Right lobe of liver (tissue), 4 donors: ENCODE data around the gene FAR2.

Experiments
- CTCF ChIP-seq, 4 donors: fragments of 200-600 bp in 3 of 4; fragments of 450-650 bp in 1 of 4; IDR thresholded peaks; one replicate each; pipeline versions ENCODE4 v1.5.1 to v1.8.0; 2016 to 2022; ENCODE audit warnings: antibody characterized with exemption in 4 of 4, mild to moderate bottlenecking in 2 of 4
- POLR2A ChIP-seq: fragments of 450-650 bp; IDR thresholded peaks from one replicate; pipeline ENCODE4 v1.6.1; 2017; ENCODE audit warnings: antibody characterized with exemption, mild to moderate bottlenecking
- donor health status: DM: no; HTN: no; CAD: no.
- donor health status: DM: no; HTN: no; CAD: no.
- donor health status: DM: no; HTN: yes; CAD: no.

DNA sequence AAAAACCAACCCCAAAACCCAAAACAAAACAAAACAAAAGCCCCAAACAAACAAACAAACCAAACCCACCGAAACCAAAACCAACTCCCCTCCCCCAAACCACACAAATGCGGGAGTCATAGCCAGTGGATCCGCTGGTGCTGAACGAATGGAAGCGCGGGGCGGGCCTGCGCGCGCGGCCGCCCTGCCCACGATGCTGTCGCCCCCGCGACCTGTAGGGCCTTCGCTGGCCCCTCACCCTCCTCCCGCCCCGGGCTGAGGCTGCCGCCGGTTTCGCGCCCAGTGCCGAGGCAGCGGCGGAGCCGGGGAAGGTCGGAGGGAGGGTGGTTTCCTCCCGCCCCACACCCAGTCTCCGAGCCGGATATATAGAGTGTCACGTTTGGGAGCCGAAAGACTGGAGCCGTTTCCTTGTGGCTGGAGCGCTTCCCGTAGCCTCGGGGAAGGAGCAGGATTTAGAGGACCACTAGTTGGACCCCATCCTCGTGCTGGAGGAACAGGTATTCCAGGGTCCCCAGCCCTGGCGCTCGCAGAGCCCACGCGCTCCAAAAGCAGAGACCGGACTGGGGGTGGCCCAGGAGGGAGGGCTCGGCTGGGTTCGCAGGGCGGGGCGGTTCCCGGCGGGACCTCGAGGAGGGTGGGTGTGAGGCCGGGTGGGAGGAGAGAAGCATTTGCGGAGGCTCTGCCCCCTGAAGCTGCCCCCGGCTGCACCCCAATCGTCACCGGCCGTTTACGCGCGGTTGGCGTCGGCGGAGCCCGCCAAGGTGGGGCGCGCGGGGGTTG is at the start of gene FAR2:
- TF ChIP-seq CTCF (IDR thresholded peaks at IDR 0.05) (no peak), POLR2A (no peak)
